SK-N-SH (cell line): ENCODE data around the gene MGLL. TPM values are rescaled to one million over a fixed set of nuclear protein-coding genes. Genes with fewer than 3 reads are reported as not detected.

Source experiments
- CTCF ChIA-PET: fragments of 300-600, 350-600 bp; formaldehyde crosslinking; extraction: SDS; loops from one replicate; lab custom pipeline; 2021; lab: Yijun Ruan, JAX
- POLR2A ChIA-PET: fragments of 350-600 bp; sonication (Branson Sonifier 250); formaldehyde crosslinking; extraction: SDS; loops from one replicate; lab custom pipeline; 2020; ENCODE audit warnings: antibody characterized with exemption, inconsistent platforms; lab: Yijun Ruan, JAX
- DNase-seq: peaks from one replicate; pipeline ENCODE4 v3.0.0; 2012
- H2AFZ ChIP-seq: fragments of 200-600 bp; sonication (generic); 2 replicates; pipeline ENCODE4 v1.8.1; 2016; ENCODE audit warnings: antibody characterized with exemption, mild to moderate bottlenecking, low read depth
- H3F3A ChIP-seq: fragments of 200-600 bp; sonication (generic); replicated peaks from 2 replicates; pipeline ENCODE3; 2016; ENCODE audit warnings: antibody characterized with exemption, mild to moderate bottlenecking; ENCODE audit not compliant: insufficient read depth
- H3K27ac ChIP-seq, 2 experiments: fragments of 200-500 bp in 1 of 2; fragments of 200-600 bp in 1 of 2; sonication (Bioruptor generic) in 1 of 2; sonication (generic), shearing (Covaris generic) in 1 of 2; 2 replicates each; pipeline versions ENCODE4 v1.5.1 to v1.6.1; 2014 to 2016; ENCODE audit warnings: low read depth in 2 of 2, inconsistent platforms in 1 of 2, low read length in 1 of 2, mild to moderate bottlenecking in 1 of 2, mixed read lengths in 1 of 2
- H3K27me3 ChIP-seq: fragments of 200-600 bp; sonication (generic), shearing (Covaris generic); 2 replicates; pipeline ENCODE4 v1.6.1; 2016; ENCODE audit warnings: mixed run types; ENCODE audit not compliant: insufficient read depth
- H3K36me3 ChIP-seq, 2 experiments: fragments of 200-500 bp in 1 of 2; fragments of 200-600 bp in 1 of 2; sonication (Bioruptor generic) in 1 of 2; sonication (generic) in 1 of 2; replicated peaks in 1 of 2; 2 replicates each; pipeline versions ENCODE3 to v1.5.1; 2014 to 2016; ENCODE audit warnings: low read length in 1 of 2, mild to moderate bottlenecking in 1 of 2; ENCODE audit not compliant: insufficient read depth in 2 of 2, control insufficient read depth in 1 of 2
- H3K4me1 ChIP-seq, 2 experiments: fragments of 200-500 bp in 1 of 2; fragments of 200-600 bp in 1 of 2; sonication (Bioruptor generic) in 1 of 2; sonication (generic), shearing (Covaris generic) in 1 of 2; 2 replicates each; pipeline versions ENCODE4 v1.5.1 to v1.6.1; 2014 to 2016; ENCODE audit warnings: low read depth in 1 of 2, low read length in 1 of 2, mixed run types in 1 of 2; ENCODE audit not compliant: insufficient read depth in 2 of 2, control insufficient read depth in 1 of 2
- H3K4me2 ChIP-seq: fragments of 200-600 bp; sonication (generic), shearing (Covaris generic); 2 replicates; pipeline ENCODE4 v1.6.1; 2017; ENCODE audit warnings: mixed run types
- H3K4me3 ChIP-seq, 2 experiments: fragments of 200-500 bp in 1 of 2; fragments of 200-600 bp in 1 of 2; sonication (Bioruptor generic) in 1 of 2; sonication (generic), shearing (Covaris generic) in 1 of 2; 2 replicates each; pipeline versions ENCODE4 v1.5.1 to v1.8.1; 2014 to 2016; ENCODE audit warnings: low read depth in 2 of 2, inconsistent platforms in 1 of 2, low read length in 1 of 2, mild to moderate bottlenecking in 1 of 2, mixed read lengths in 1 of 2, moderate library complexity in 1 of 2
- H3K79me2 ChIP-seq: fragments of 200-600 bp; sonication (generic); 2 replicates; pipeline ENCODE4 v1.8.1; 2017; ENCODE audit warnings: mild to moderate bottlenecking; ENCODE audit not compliant: insufficient read depth
- H3K9ac ChIP-seq: fragments of 200-600 bp; sonication (generic); 2 replicates; pipeline ENCODE4 v1.6.1; 2017; ENCODE audit warnings: mixed run types
- H3K9me2 ChIP-seq: fragments of 200-600 bp; sonication (generic); 2 replicates; pipeline ENCODE4 v1.6.1; 2017; ENCODE audit warnings: mixed run types
- H3K9me3 ChIP-seq: fragments of 200-600 bp; sonication (generic); 2 replicates; pipeline ENCODE4 v1.6.1; 2017; ENCODE audit warnings: mixed run types, mild to moderate bottlenecking, moderate library complexity
- H4K20me1 ChIP-seq: fragments of 200-600 bp; sonication (generic); 2 replicates; pipeline ENCODE4 v1.6.1; 2017; ENCODE audit warnings: mild to moderate bottlenecking, mixed run types; ENCODE audit not compliant: insufficient read depth
- EP300 ChIP-seq, 2 experiments: IDR thresholded peaks; 2 replicates each; pipeline versions ENCODE4 v1.4.0 to v1.6.1; 2012; ENCODE audit warnings: borderline replicate concordance in 1 of 2, low read depth in 1 of 2, low read length in 1 of 2
- FOXJ3 ChIP-seq: sonication (generic); formaldehyde crosslinking; IDR thresholded peaks from 2 replicates; pipeline ENCODE4 v1.5.1; 2020; ENCODE audit warnings: mild to moderate bottlenecking, missing genetic modification reagents
- FOXM1 ChIP-seq: IDR thresholded peaks from 2 replicates; pipeline ENCODE4 v1.4.0; 2012; ENCODE audit warnings: low read depth, mild to moderate bottlenecking
- GATA2 ChIP-seq: sonication (generic); formaldehyde crosslinking; IDR thresholded peaks from 2 replicates; pipeline ENCODE4 v1.5.0; 2020; ENCODE audit warnings: mild to moderate bottlenecking, missing genetic modification reagents
- MEF2A ChIP-seq: IDR thresholded peaks from 2 replicates; pipeline ENCODE4 v1.4.0; 2012; ENCODE audit warnings: low read depth, borderline replicate concordance
- NFIC ChIP-seq: IDR thresholded peaks from 2 replicates; pipeline ENCODE4 v1.4.0; 2012; ENCODE audit warnings: borderline replicate concordance
- NRF1 ChIP-seq: IDR thresholded peaks from 2 replicates; pipeline ENCODE4 v1.6.1; 2012; ENCODE audit warnings: low read depth, mild to moderate bottlenecking, low read length
- PBX3 ChIP-seq: IDR thresholded peaks from 2 replicates; pipeline ENCODE4; 2012
- POLR2AphosphoS5 ChIP-seq: IDR thresholded peaks from 2 replicates; pipeline ENCODE4 v1.6.1; 2012; ENCODE audit warnings: low read depth, low read length
- RXRA ChIP-seq: IDR thresholded peaks from 2 replicates; pipeline ENCODE4 v1.4.0; 2012; ENCODE audit warnings: low read depth, mild to moderate bottlenecking, borderline replicate concordance
- SMC3 ChIP-seq: IDR thresholded peaks from 2 replicates; pipeline ENCODE4 v1.6.1; 2012; ENCODE audit warnings: low read depth, low read length, improper control_type of control experiment
- TCF12 ChIP-seq: IDR thresholded peaks from 2 replicates; pipeline ENCODE4 v1.4.0; 2012
- TEAD4 ChIP-seq: IDR thresholded peaks from 2 replicates; pipeline ENCODE4 v1.4.0; 2012; ENCODE audit warnings: mild to moderate bottlenecking, borderline replicate concordance; ENCODE audit not compliant: insufficient read depth
- YY1 ChIP-seq: IDR thresholded peaks from 2 replicates; pipeline ENCODE4 v1.4.0; 2012; ENCODE audit warnings: low read depth, mild to moderate bottlenecking
- ZBTB33 ChIP-seq: IDR thresholded peaks from 2 replicates; pipeline ENCODE4 v1.4.0; 2012; ENCODE audit warnings: low read depth, borderline replicate concordance
- WGBS: methylation state at CpG from one replicate; pipeline ENCODE4 v1.1.6; 2017; ENCODE audit warnings: low lambda C conversion rate; 5-methylcytosine and 5-hydroxymethylcytosine counted together
- polyA plus RNA-seq, 3 experiments: library from polyadenylated mRNA; depleted of rRNA; stranded (reverse); fragments of >200 nt; gene quantifications; 2 replicates each; pipeline ENCODE4 v1.2.3, GENCODE V29; 2012
- TF ChIP-seq, protein P1 (sequence below): IDR thresholded peaks from 2 replicates; pipeline ENCODE4 v1.4.0; 2012; ENCODE audit warnings: low read depth
- TF ChIP-seq, protein P2 (sequence below): fragments of 200-600 bp; sonication (generic); IDR thresholded peaks from 2 replicates; pipeline ENCODE4 v1.6.1; 2017; ENCODE audit warnings: antibody characterized with exemption, mild to moderate bottlenecking, moderate library complexity

MGLL gene
- polyA plus RNA-seq, 1 of the 3 experiments (the other 2 are of a cell fraction), result 2.2 TPM

- 0 out of 2 replicates have a peak, but pooled peaks have one; percentile 20 for TF ChIP-seq NFIC
- no peak for TF ChIP-seq POLR2AphosphoS5
- no peak for TF ChIP-seq FOXM1
- no peak for TF ChIP-seq RXRA
- TF ChIP-seq TEAD4, result no peak
- TF ChIP-seq TCF12, result no peak
- TF ChIP-seq EP300 (IDR thresholded peaks at IDR 0.05; ENCODE audit: borderline replicate concordance in 1 of 2, low read depth in 1 of 2, low read length in 1 of 2), result peak in 1 of 2 experiments; percentile 19; a peak in 1 of 4 replicates
- TF ChIP-seq YY1, result no peak
- no peak for TF ChIP-seq GATA2
- TF ChIP-seq, all 33 proteins: peak for 5
Measured at GRCh38 chr3:127646501-127647046, 175.7 kb downstream of the MGLL start (continued).

GRCh38 chr3:127645371-127646015 is 176.8 kb downstream of the MGLL start:
- H3K36me3 ChIP-seq, result no peaks in the 10 kb centered on the region
- no peak overlapping the region for H3K4me3 ChIP-seq
- H3K27me3 ChIP-seq, result no peaks in the 10 kb centered on the region
- H2AFZ ChIP-seq, result no peak overlapping the region
- H4K20me1 ChIP-seq, result no peaks in the 10 kb centered on the region
- 63% methylated on average over 8 of the region's 8 CpGs for WGBS
- H3K9ac ChIP-seq, result no peak overlapping the region
- no peaks in the 10 kb centered on the region for H3K9me3 ChIP-seq
- H3K27ac ChIP-seq, result no peak overlapping the region
- TF ChIP-seq MEF2A (no peak), SMC3 (no peak), NRF1 (no peak), PBX3 (no peak), FOXJ3 (CRISPR knock-in tag) (no peak), ZBTB33 (no peak), TCF12 (no peak)
- TF ChIP-seq, protein P1, sequence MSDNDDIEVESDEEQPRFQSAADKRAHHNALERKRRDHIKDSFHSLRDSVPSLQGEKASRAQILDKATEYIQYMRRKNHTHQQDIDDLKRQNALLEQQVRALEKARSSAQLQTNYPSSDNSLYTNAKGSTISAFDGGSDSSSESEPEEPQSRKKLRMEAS, result no peak
- TF ChIP-seq, protein P2, sequence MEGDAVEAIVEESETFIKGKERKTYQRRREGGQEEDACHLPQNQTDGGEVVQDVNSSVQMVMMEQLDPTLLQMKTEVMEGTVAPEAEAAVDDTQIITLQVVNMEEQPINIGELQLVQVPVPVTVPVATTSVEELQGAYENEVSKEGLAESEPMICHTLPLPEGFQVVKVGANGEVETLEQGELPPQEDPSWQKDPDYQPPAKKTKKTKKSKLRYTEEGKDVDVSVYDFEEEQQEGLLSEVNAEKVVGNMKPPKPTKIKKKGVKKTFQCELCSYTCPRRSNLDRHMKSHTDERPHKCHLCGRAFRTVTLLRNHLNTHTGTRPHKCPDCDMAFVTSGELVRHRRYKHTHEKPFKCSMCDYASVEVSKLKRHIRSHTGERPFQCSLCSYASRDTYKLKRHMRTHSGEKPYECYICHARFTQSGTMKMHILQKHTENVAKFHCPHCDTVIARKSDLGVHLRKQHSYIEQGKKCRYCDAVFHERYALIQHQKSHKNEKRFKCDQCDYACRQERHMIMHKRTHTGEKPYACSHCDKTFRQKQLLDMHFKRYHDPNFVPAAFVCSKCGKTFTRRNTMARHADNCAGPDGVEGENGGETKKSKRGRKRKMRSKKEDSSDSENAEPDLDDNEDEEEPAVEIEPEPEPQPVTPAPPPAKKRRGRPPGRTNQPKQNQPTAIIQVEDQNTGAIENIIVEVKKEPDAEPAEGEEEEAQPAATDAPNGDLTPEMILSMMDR, result no peak
- ChIA-PET CTCF (interaction anchor here (0.9 kb wide), 1 partner anchor 44 kb away, joined by 3 read pairs; no protein-coding TSS in a partner anchor), POLR2A (no interaction called here)
- H3K4me2 ChIP-seq, result no peak overlapping the region
- no peaks in the 10 kb centered on the region for H3K9me2 ChIP-seq
- peaks cover 0 to 25% of the 10 kb centered on the region in 2 experiments; a peak in 2 of 4 replicates for H3K4me1 ChIP-seq
- H3F3A ChIP-seq, result no peaks in the 10 kb centered on the region
- no peak for DNase-seq
- H3K79me2 ChIP-seq, result no peaks in the 10 kb centered on the region
